Measurements from ENCODE around the gene SCARB1.

Gene SCARB1

GRCh38 chr12:124727922-124728321, 135.7 kb downstream of the SCARB1 start:
- Mint-ChIP-seq H3K27ac (no peak overlapping the region), H3K4me1 (no peaks in the 10 kb centered on the region), H3K27me3 (peaks cover 17% of the 10 kb centered on the region)

GRCh38 chr12:124727264-124727800, 136.3 kb downstream of the SCARB1 start:
- peaks cover 11% of the 10 kb centered on the region for H3K27me3 Mint-ChIP-seq
- ATAC-seq (no peak), DNase-seq (no peak)
- H3K9me3 Mint-ChIP-seq: no peaks in the 10 kb centered on the region
- no peaks in the 10 kb centered on the region for H3K4me1 Mint-ChIP-seq
- no peak overlapping the region for H3K4me3 Mint-ChIP-seq
- no peak overlapping the region for H3K27ac Mint-ChIP-seq

More at GRCh38 chr12:124727922-124728321, 135.7 kb downstream of the SCARB1 start:
- ATAC-seq: no peak
- Mint-ChIP-seq H3K9me3 (no peaks in the 10 kb centered on the region), H3K4me3 (no peak overlapping the region)
- DNase-seq: no peak
